Measurements from ENCODE around the gene GSG1. TPM values are rescaled to one million over a fixed set of nuclear protein-coding genes. Genes with fewer than 3 reads are reported as not detected.

The GSG1 gene
- total RNA-seq, 5 donors from 2014 or later (not counting 1 experiment from before 2014, with no cell fraction given): not detected

DNA sequence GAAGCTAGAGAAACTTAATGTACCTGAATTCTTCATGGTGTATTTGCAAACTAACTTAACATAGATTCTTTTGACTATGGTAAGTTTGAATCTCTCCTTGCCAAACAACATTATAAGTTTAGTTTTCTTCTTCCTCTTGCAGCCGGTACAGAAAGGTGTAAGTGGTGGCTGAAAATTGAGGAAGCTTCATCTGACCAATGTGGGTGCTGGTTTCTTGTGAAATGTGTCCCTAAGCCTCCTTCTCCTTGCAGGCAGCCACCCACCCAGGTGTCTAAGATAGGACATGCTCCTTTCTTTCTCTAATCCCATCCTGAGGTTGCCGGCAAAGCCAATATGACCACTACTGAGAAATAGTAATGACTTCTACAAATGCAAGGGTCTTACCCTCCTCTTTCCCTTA, 20.6 kb downstream of the GSG1 start:
- Histone ChIP-seq H3K36me3 (ENCODE audit: control insufficient read depth in 2 of 2, extremely low read depth in 1 of 2, insufficient read depth in 1 of 2, low read length in 1 of 2) (peaks cover 0 to 2% of the 10 kb centered on the region in 2 donors), H3K4me1 (ENCODE audit: control insufficient read depth in 1 of 2, extremely low read depth in 1 of 2, insufficient read depth in 2 of 2, low read length in 2 of 2) (no peaks in the 10 kb centered on the region), H3K9me3 (no peaks in the 10 kb centered on the region), H3K4me3 (ENCODE audit: control insufficient read depth in 1 of 2, extremely low read depth in 1 of 2, low read length in 1 of 2) (no peak overlapping the region), H3K27ac (ENCODE audit: low read length) (no peak overlapping the region), H3K27me3 (replicated peaks in 1 of 2; ENCODE audit: control insufficient read depth in 2 of 2, extremely low read depth in 1 of 2, insufficient read depth in 2 of 2, low read length in 1 of 2) (no peaks in the 10 kb centered on the region)
- DNase-seq (no peak), ATAC-seq (replicated peaks in 1 of 4) (no peak)
- peaks cover 43% of the 10 kb centered on the region for H3K36me3 Mint-ChIP-seq
- no peaks in the 10 kb centered on the region for H3K9me3 Mint-ChIP-seq
- no CpG with 5 or more reads among the region's 2 CpGs for WGBS (ENCODE audit: insufficient coverage)
- H3K27me3 Mint-ChIP-seq: no peaks in the 10 kb centered on the region
- ChIA-PET CTCF (no interaction called here), POLR2A (no interaction called here)
- H3K27ac Mint-ChIP-seq: no peak overlapping the region
- H3K4me3 Mint-ChIP-seq: no peak overlapping the region
- no peaks in the 10 kb centered on the region for H3K4me1 Mint-ChIP-seq

DNA sequence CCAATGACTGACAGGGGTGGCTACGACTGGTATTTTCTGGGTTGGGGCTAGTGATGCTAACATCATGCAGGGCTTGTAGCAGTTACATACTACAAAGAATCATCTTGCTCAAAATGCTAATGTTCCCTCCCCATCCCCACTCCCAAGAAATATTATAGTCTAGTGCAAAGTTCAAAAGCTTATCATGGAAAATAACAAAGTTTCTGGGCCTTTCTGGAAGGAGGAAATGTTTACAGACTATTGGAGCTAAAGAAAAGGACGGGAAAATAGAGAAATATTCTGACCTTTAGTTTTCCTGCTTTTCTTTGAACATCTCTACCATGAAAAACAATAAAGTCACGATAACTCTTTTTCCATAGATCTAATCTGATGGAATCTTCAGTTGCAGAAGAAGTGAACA, 23.2 kb downstream of the GSG1 start:
- no peaks in the 10 kb centered on the region for H3K4me1 ChIP-seq (ENCODE audit: control insufficient read depth in 1 of 2, extremely low read depth in 1 of 2, insufficient read depth in 2 of 2, low read length in 2 of 2)
- Mint-ChIP-seq H3K9me3 (no peaks in the 10 kb centered on the region), H3K4me1 (no peaks in the 10 kb centered on the region), H3K4me3 (no peak overlapping the region), H3K27ac (no peak overlapping the region), H3K27me3 (no peaks in the 10 kb centered on the region), H3K36me3 (peaks cover 47% of the 10 kb centered on the region)
- no peak overlapping the region for H3K27ac ChIP-seq (ENCODE audit: low read length)
- ATAC-seq (replicated peaks in 1 of 4): no peak
- H3K27me3 ChIP-seq (replicated peaks in 1 of 2; ENCODE audit: control insufficient read depth in 2 of 2, extremely low read depth in 1 of 2, insufficient read depth in 2 of 2, low read length in 1 of 2): no peaks in the 10 kb centered on the region
- no peak overlapping the region for H3K4me3 ChIP-seq (ENCODE audit: control insufficient read depth in 1 of 2, extremely low read depth in 1 of 2, low read length in 1 of 2)
- H3K9me3 ChIP-seq: no peaks in the 10 kb centered on the region
- no peak for DNase-seq
- H3K36me3 ChIP-seq (ENCODE audit: control insufficient read depth in 2 of 2, extremely low read depth in 1 of 2, insufficient read depth in 1 of 2, low read length in 1 of 2): peaks cover 0 to 10% of the 10 kb centered on the region in 2 donors
- POLR2A ChIA-PET: no interaction called here
- no CpG with 5 or more reads among the region's 3 CpGs for WGBS (ENCODE audit: insufficient coverage)
- CTCF ChIA-PET: interaction anchor here in 1 of 2 donors (1.1 kb wide), 1 partner anchor 128 kb away, joined by 3 read pairs; no protein-coding TSS in a partner anchor

DNA sequence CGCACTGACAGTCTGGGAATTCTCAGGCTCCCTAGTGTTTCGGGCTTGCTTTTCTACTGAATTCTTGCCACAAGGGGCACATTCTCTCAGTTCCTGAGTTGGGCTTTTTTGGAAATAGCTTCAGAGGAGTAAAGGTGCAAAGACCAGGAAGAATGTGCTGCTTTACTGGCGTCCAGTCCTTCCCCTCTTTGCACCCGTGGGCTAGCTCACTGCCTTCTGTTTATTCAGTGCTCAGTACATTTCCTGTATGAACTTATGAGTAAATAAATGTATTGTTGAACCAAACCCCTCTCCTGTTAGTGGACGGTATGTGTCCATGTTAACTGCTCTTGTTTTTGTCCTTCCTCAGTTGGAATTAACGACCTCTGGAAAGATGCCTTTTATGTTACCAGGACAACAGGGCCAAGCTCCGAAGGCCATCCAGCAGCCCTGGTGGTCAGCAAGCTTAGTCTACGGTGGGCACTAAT, 24.0 kb downstream of the GSG1 start:
- Histone ChIP-seq H3K9me3 (no peaks in the 10 kb centered on the region), H3K4me1 (ENCODE audit: control insufficient read depth in 1 of 2, extremely low read depth in 1 of 2, insufficient read depth in 2 of 2, low read length in 2 of 2) (no peaks in the 10 kb centered on the region), H3K4me3 (ENCODE audit: control insufficient read depth in 1 of 2, extremely low read depth in 1 of 2, low read length in 1 of 2) (no peak overlapping the region), H3K27ac (ENCODE audit: low read length) (no peak overlapping the region), H3K36me3 (ENCODE audit: control insufficient read depth in 2 of 2, extremely low read depth in 1 of 2, insufficient read depth in 1 of 2, low read length in 1 of 2) (peaks cover 4 to 10% of the 10 kb centered on the region in 2 donors), H3K27me3 (replicated peaks in 1 of 2; ENCODE audit: control insufficient read depth in 2 of 2, extremely low read depth in 1 of 2, insufficient read depth in 2 of 2, low read length in 1 of 2) (no peaks in the 10 kb centered on the region)
- CTCF ChIA-PET: interaction anchor here (0.6 to 1.1 kb wide), 2 partner anchors 34 to 128 kb away, joined by 3 to 4 read pairs; no protein-coding TSS in a partner anchor
- H3K4me1 Mint-ChIP-seq: no peaks in the 10 kb centered on the region
- no peak overlapping the region for H3K27ac Mint-ChIP-seq
- ATAC-seq (replicated peaks in 1 of 4) (no peak), DNase-seq (no peak)
- H3K27me3 Mint-ChIP-seq: no peaks in the 10 kb centered on the region
- 98% methylated on average over 6 of the region's 8 CpGs for WGBS (ENCODE audit: insufficient coverage)
- POLR2A ChIA-PET: no interaction called here
- no peak overlapping the region for H3K4me3 Mint-ChIP-seq
- H3K36me3 Mint-ChIP-seq: peaks cover 42% of the 10 kb centered on the region
- no peaks in the 10 kb centered on the region for H3K9me3 Mint-ChIP-seq

DNA sequence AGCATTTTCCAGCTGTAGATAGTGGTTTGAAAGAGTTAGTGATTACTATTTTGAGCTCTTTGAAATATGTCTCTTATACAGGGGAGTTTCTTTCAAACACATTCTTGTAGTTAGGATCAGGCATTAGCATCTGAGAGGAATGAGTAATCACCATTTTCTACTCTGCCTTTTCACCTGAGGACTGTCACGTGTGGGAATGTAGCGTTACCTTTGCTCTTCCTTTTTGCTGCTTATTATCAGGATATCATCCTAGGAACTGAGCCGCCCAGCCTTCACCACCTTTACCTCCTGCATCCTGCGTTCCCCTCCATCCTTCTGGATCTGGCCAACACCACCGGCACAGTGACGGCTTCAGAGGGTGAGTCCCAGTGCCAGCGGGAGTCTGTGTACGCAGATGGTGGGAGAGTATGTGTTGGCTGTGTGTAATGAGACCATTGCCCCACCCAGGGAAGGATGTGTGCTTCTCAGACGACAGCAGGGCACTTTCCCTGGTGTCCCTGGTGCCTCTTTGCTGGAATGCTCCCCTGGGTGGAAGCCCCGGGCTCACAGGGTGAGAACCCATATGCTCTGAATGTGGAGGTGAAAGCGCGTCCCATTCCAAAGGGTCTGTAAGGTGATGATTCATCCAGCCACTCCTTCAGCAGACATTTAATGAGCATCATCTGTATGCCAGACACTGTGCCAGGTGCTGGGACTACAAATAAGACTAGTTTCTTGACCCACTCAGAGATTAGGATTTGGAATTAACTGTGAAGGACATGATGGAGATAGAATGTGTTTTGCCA, 27.5 kb downstream of the GSG1 start:
- ATAC-seq (replicated peaks in 1 of 4) (no peak), DNase-seq (no peak)
- ChIA-PET CTCF (no interaction called here), POLR2A (interaction anchor here in 1 of 2 donors (0.7 kb wide), 1 partner anchor 958 kb away, joined by 8 read pairs; no protein-coding TSS in a partner anchor)
- 100% methylated on average over 2 of the region's 12 CpGs for WGBS (ENCODE audit: insufficient coverage)
- H3K9me3 Mint-ChIP-seq: no peaks in the 10 kb centered on the region
- Histone ChIP-seq H3K36me3 (ENCODE audit: control insufficient read depth in 2 of 2, extremely low read depth in 1 of 2, insufficient read depth in 1 of 2, low read length in 1 of 2) (peaks cover 4 to 18% of the 10 kb centered on the region in 2 donors), H3K9me3 (no peaks in the 10 kb centered on the region), H3K4me1 (ENCODE audit: control insufficient read depth in 1 of 2, extremely low read depth in 1 of 2, insufficient read depth in 2 of 2, low read length in 2 of 2) (no peaks in the 10 kb centered on the region), H3K27me3 (replicated peaks in 1 of 2; ENCODE audit: control insufficient read depth in 2 of 2, extremely low read depth in 1 of 2, insufficient read depth in 2 of 2, low read length in 1 of 2) (no peaks in the 10 kb centered on the region), H3K27ac (ENCODE audit: low read length) (no peak overlapping the region), H3K4me3 (ENCODE audit: control insufficient read depth in 1 of 2, extremely low read depth in 1 of 2, low read length in 1 of 2) (no peak overlapping the region)
- H3K27me3 Mint-ChIP-seq: no peaks in the 10 kb centered on the region
- H3K4me1 Mint-ChIP-seq: no peaks in the 10 kb centered on the region
- H3K27ac Mint-ChIP-seq: no peak overlapping the region
- H3K36me3 Mint-ChIP-seq: peaks cover 43% of the 10 kb centered on the region
- H3K4me3 Mint-ChIP-seq: no peak overlapping the region

DNA sequence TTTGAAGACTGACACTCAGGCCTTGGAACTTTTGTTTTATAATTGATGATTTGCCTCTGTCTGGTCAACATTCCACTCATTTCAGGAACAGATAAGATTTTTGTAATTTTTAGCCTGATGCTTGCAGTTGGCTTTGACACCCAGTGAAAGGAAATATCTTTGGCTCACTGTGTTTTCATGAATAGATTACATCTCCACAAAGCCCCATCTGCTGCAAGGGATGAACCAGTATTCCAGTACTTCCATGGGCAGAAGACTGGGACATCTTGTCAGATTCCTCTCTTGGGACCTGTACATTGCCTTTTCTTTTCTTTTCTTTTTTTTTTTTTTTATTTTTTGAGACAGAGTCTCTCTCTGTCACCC, 28.4 kb downstream of the GSG1 start:
- Mint-ChIP-seq H3K36me3 (peaks cover 37% of the 10 kb centered on the region), H3K4me1 (no peaks in the 10 kb centered on the region), H3K4me3 (no peak overlapping the region), H3K27ac (no peak overlapping the region), H3K27me3 (no peaks in the 10 kb centered on the region), H3K9me3 (no peaks in the 10 kb centered on the region)
- Histone ChIP-seq H3K27ac (ENCODE audit: low read length) (no peak overlapping the region), H3K36me3 (ENCODE audit: control insufficient read depth in 2 of 2, extremely low read depth in 1 of 2, insufficient read depth in 1 of 2, low read length in 1 of 2) (peaks cover 4 to 15% of the 10 kb centered on the region in 2 donors), H3K9me3 (no peaks in the 10 kb centered on the region), H3K4me3 (ENCODE audit: control insufficient read depth in 1 of 2, extremely low read depth in 1 of 2, low read length in 1 of 2) (no peak overlapping the region), H3K27me3 (replicated peaks in 1 of 2; ENCODE audit: control insufficient read depth in 2 of 2, extremely low read depth in 1 of 2, insufficient read depth in 2 of 2, low read length in 1 of 2) (no peaks in the 10 kb centered on the region), H3K4me1 (ENCODE audit: control insufficient read depth in 1 of 2, extremely low read depth in 1 of 2, insufficient read depth in 2 of 2, low read length in 2 of 2) (no peaks in the 10 kb centered on the region)
- POLR2A ChIA-PET: interaction anchor here in 1 of 2 donors (0.6 to 0.7 kb wide), 2 partner anchors 121 to 959 kb away, joined by 6 to 8 read pairs; partner anchors contain the start of gene EMP1
- ATAC-seq (replicated peaks in 1 of 4) (no peak), DNase-seq (no peak)
- CTCF ChIA-PET: no interaction called here

DNA sequence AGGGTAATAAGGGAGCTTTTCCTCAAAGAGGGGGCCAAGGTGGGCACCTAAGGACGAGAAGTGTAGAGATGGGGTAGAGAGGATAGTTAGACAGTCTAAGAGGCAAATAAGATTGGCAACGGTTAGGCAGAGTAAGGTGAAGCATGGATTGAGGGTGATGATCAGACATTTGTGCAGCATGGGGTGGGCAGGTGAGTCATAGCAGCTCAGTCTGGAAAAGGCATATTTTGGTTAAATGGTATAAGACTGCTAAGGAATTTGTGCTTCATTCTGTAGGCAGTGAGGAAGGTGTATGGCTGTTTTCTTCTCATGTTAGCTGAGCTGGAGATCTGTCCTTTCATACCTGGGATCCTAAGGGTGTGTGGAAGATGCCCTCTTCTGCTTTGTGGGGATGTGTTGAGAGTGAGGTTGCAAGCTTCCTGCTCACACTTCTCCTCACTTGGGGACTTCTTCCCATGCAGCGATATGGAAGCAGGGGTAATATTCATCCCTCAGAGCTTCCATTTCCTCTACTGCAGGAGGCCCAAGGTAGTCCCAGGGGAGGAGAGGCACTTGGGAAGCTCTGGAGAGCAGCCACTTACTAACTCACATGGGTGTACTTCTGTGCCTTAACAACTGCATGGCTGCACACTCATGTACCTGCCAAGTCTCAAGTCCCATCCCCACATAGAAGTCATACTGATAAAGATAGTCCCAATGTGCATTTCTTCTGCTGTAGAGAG, 28.9 kb downstream of the GSG1 start:
- Histone ChIP-seq H3K27me3 (replicated peaks in 1 of 2; ENCODE audit: control insufficient read depth in 2 of 2, extremely low read depth in 1 of 2, insufficient read depth in 2 of 2, low read length in 1 of 2) (no peaks in the 10 kb centered on the region), H3K27ac (ENCODE audit: low read length) (no peak overlapping the region), H3K4me3 (ENCODE audit: control insufficient read depth in 1 of 2, extremely low read depth in 1 of 2, low read length in 1 of 2) (no peak overlapping the region), H3K36me3 (ENCODE audit: control insufficient read depth in 2 of 2, extremely low read depth in 1 of 2, insufficient read depth in 1 of 2, low read length in 1 of 2) (peaks cover 4 to 15% of the 10 kb centered on the region in 2 donors), H3K9me3 (no peaks in the 10 kb centered on the region), H3K4me1 (ENCODE audit: control insufficient read depth in 1 of 2, extremely low read depth in 1 of 2, insufficient read depth in 2 of 2, low read length in 2 of 2) (no peaks in the 10 kb centered on the region)
- no peak overlapping the region for H3K27ac Mint-ChIP-seq
- H3K4me1 Mint-ChIP-seq: no peaks in the 10 kb centered on the region
- no peaks in the 10 kb centered on the region for H3K9me3 Mint-ChIP-seq
- POLR2A ChIA-PET: interaction anchor here (0.6 kb wide), 2 partner anchors 122 to 1093 kb away, joined by 3 to 6 read pairs; partner anchors contain the start of gene EMP1 (in 1 of the 2)
- DNase-seq (no peak), ATAC-seq (replicated peaks in 1 of 4) (no peak)
- WGBS (ENCODE audit: insufficient coverage): 81% methylated on average over 2 of the region's 3 CpGs
- H3K27me3 Mint-ChIP-seq: no peaks in the 10 kb centered on the region
- CTCF ChIA-PET: interaction anchor here in 1 of 2 donors (0.6 kb wide), 2 partner anchors 153 to 1234 kb away, joined by 3 to 6 read pairs; no protein-coding TSS in a partner anchor
- H3K4me3 Mint-ChIP-seq: no peak overlapping the region
- peaks cover 34% of the 10 kb centered on the region for H3K36me3 Mint-ChIP-seq
